GM12878 (cell line): ENCODE data around the gene ARID4B. TPM values are rescaled to one million over a fixed set of nuclear protein-coding genes. Genes with fewer than 3 reads are reported as not detected.

ENCODE experiments used
- BHLHE40 ChIP-seq, 2 experiments: fragments of 450-650 bp in 1 of 2; IDR thresholded peaks; 2 replicates each; pipeline ENCODE4 v1.6.1; 2011 to 2017; ENCODE audit warnings: low read depth in 2 of 2, borderline replicate concordance in 1 of 2, improper control_type of control experiment in 1 of 2, low read length in 1 of 2, mild to moderate bottlenecking in 1 of 2
- CREB1 ChIP-seq: IDR thresholded peaks from 2 replicates; pipeline ENCODE4 v1.6.1; 2012; ENCODE audit warnings: low read depth, mild to moderate bottlenecking, inconsistent platforms
- CREM ChIP-seq: IDR thresholded peaks from 2 replicates; pipeline ENCODE4 v1.6.1; 2014; ENCODE audit warnings: antibody characterized with exemption, low read depth
- ETV6 ChIP-seq, 2 experiments: fragments of 450-650 bp in 1 of 2; IDR thresholded peaks in 1 of 2; conservative IDR thresholded peaks in 1 of 2; 2 replicates each; pipeline ENCODE4 v1.6.1; 2014; ENCODE audit warnings: antibody characterized with exemption in 1 of 2, borderline replicate concordance in 1 of 2, low read depth in 1 of 2, mild to moderate bottlenecking in 1 of 2, moderate library complexity in 1 of 2
- HDGF ChIP-seq: fragments of 450-650 bp; IDR thresholded peaks from 2 replicates; pipeline ENCODE4 v1.6.1; 2016; ENCODE audit warnings: antibody characterized with exemption
- IKZF2 ChIP-seq, 2 experiments: fragments of 450-650 bp; IDR thresholded peaks; 2 replicates each; pipeline ENCODE4 v1.6.1; 2017; ENCODE audit warnings: mild to moderate bottlenecking in 2 of 2, moderate library complexity in 2 of 2
- LARP7 ChIP-seq: fragments of 450-650 bp; IDR thresholded peaks from 2 replicates; pipeline ENCODE4 v1.6.1; 2017; ENCODE audit warnings: mild to moderate bottlenecking
- MLLT1 ChIP-seq: fragments of 450-650 bp; IDR thresholded peaks from 2 replicates; pipeline ENCODE4 v1.6.1; 2016; ENCODE audit warnings: mild to moderate bottlenecking
- MXI1 ChIP-seq: fragments of 150-350 bp; IDR thresholded peaks from 2 replicates; pipeline ENCODE4 v1.6.1; 2011; ENCODE audit warnings: low read depth, mild to moderate bottlenecking, inconsistent platforms, low read length, improper control_type of control experiment
- MYB ChIP-seq: fragments of 150-350 bp; IDR thresholded peaks from 2 replicates; pipeline ENCODE4 v1.6.1; 2014; ENCODE audit warnings: mild to moderate bottlenecking, low read depth, low read length, borderline replicate concordance
- NBN ChIP-seq: fragments of 450-650 bp; IDR thresholded peaks from 2 replicates; pipeline ENCODE4 v1.6.1; 2016
- NR2F1 ChIP-seq: fragments of 450-650 bp; conservative IDR thresholded peaks from 2 replicates; pipeline ENCODE4 v1.6.1; 2017; ENCODE audit warnings: mild to moderate bottlenecking
- POLR2AphosphoS5 ChIP-seq: IDR thresholded peaks from 2 replicates; pipeline ENCODE4 v1.6.1; 2011; ENCODE audit warnings: mild to moderate bottlenecking, low read length, inconsistent platforms
- RAD21 ChIP-seq: IDR thresholded peaks from 2 replicates; pipeline ENCODE4 v1.6.1; 2011; ENCODE audit warnings: mild to moderate bottlenecking, low read depth, low read length, moderate library complexity; ENCODE audit not compliant: insufficient read depth
- RAD51 ChIP-seq: fragments of 450-650 bp; IDR thresholded peaks from 2 replicates; pipeline ENCODE4 v1.6.1; 2016; ENCODE audit warnings: moderate library complexity, mild to moderate bottlenecking, inconsistent platforms
- RFX5 ChIP-seq: IDR thresholded peaks from 2 replicates; pipeline ENCODE4 v1.6.1; 2011; ENCODE audit warnings: low read depth, low read length, improper control_type of control experiment
- SMARCA5 ChIP-seq: fragments of 450-650 bp; IDR thresholded peaks from 2 replicates; pipeline ENCODE4 v1.6.1; 2017; ENCODE audit warnings: mild to moderate bottlenecking
- YY1 ChIP-seq: IDR thresholded peaks from 2 replicates; pipeline ENCODE4 v1.6.1; 2011; ENCODE audit warnings: low read depth, mild to moderate bottlenecking, low read length
- ZNF274 ChIP-seq: IDR thresholded peaks from one replicate; pipeline ENCODE4 v1.8.0; 2011; ENCODE audit not compliant: insufficient read length, insufficient read depth
- polyA plus RNA-seq, 11 experiments: library from polyadenylated mRNA; depleted of rRNA in 4 of 11; unstranded in 6 of 11; stranded (reverse) in 5 of 11; fragments of >200 nt; fragmentation: Nextera tagmentation in 4 of 11; fragmentation: Illumina TruSeq in 1 of 11; extraction: Ambion mirVana in 4 of 11; extraction: Trizol in 1 of 11; gene quantifications; 1 replicate in 1 of 11; 2 replicates in 10 of 11; pipeline versions ENCODE4 v1.2.1 to v1.2.3, GENCODE V29; 2011 to 2016; ENCODE audit warnings: inconsistent platforms in 2 of 11, missing spikeins in 2 of 11, low read depth in 1 of 11
- total RNA-seq, 4 experiments: library from RNA; depleted of rRNA in 3 of 4; stranded (reverse); fragments of >200 nt in 3 of 4; fragmentation: Illumina TruSeq in 1 of 4; extraction: Trizol in 1 of 4; gene quantifications; 2 replicates each; pipeline versions ENCODE4 v1.2.1 to v1.2.3, GENCODE V29; 2013 to 2021
- TF ChIP-seq, protein P1 (sequence below): fragments of 450-650 bp; IDR thresholded peaks from 2 replicates; pipeline ENCODE4 v1.6.1; 2017; ENCODE audit warnings: low read depth, mild to moderate bottlenecking, moderate library complexity

ARID4B gene
- total and polyA plus RNA-seq, 10 of the 15 experiments (the other 5 are each of a cell fraction or from before 2014, with no cell fraction given): 13.6 to 39.1 (median 28.0) TPM

DNA sequence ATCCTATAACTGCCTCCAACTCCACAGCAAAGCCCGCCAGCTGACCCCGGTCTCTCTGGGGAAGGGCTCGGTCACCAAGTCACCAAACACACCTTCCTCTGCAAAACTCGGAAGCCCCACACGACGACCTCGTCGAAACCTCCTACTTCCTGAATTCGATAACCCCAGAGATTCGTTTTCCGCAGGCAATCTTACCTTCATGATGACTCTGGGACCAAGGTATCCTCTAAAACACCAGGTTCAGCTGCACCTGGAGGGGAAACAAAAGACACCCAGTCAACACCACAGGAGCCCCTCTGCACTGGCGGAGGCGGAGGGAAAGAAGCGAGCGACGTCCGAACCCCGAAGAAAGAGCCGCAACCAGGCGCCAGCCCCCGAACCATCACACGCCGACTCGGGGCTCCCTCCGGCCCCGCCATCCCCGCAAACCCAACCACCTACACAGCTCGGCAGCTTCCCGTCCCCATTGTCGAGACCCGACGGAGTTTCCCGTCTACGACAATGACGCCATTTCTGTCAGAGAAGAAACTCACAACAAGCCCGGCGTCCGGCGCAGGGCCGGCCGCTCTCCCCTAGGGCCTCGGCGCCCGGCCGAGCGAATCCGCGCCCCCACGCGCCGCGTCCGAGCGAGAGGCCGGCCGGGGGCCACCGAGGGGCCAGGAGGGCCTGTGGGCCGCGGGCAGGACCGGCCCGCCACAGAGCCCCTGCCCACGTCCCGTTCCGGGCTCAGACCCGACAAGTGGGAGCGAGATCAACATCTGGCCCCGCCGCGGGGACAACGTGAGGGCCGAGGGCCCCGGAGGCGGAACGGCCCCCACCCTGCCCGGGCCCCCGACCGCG lies 1.0 kb downstream of the ARID4B start (continued):
- TF ChIP-seq YY1 (peak; percentile 77; the same call in 1 of the 2 replicates), RFX5 (no peak), MLLT1 (peak; percentile 39; the same call in 1 of the 2 replicates), SMARCA5 (no peak), MXI1 (0 out of 2 replicates have a peak, but pooled peaks have one; percentile 31), NR2F1 (peak; percentile 29), LARP7 (peak; percentile 77; the same call in 1 of the 2 replicates), MYB (no peak), NBN (peak; percentile 70), ZNF274 (no peak), POLR2AphosphoS5 (peak; percentile 40; the same call in 1 of the 2 replicates), HDGF (0 out of 2 replicates have a peak, but pooled peaks have one; percentile 58), CREB1 (peak; percentile 52; the same call in 1 of the 2 replicates), ETV6 (conservative IDR thresholded peaks at IDR 0.05 in 1 of 2, IDR thresholded peaks at IDR 0.05 in 1 of 2; ENCODE audit: borderline replicate concordance in 1 of 2, low read depth in 1 of 2) (peak in 1 of 2 experiments; percentile 93; a peak in 2 of 4 replicates), RAD51 (no peak), IKZF2 (IDR thresholded peaks at IDR 0.05) (peak in 1 of 2 experiments; percentile 16; a peak in 1 of 4 replicates), CREM (peak; percentile 35), BHLHE40 (IDR thresholded peaks at IDR 0.05; ENCODE audit: borderline replicate concordance in 1 of 2, low read depth in 2 of 2, low read length in 1 of 2) (peak in 1 of 2 experiments; percentile 32; a peak in 1 of 4 replicates), RAD21 (0 out of 2 replicates have a peak, but pooled peaks have one; percentile 6)
- TF ChIP-seq, protein P1, sequence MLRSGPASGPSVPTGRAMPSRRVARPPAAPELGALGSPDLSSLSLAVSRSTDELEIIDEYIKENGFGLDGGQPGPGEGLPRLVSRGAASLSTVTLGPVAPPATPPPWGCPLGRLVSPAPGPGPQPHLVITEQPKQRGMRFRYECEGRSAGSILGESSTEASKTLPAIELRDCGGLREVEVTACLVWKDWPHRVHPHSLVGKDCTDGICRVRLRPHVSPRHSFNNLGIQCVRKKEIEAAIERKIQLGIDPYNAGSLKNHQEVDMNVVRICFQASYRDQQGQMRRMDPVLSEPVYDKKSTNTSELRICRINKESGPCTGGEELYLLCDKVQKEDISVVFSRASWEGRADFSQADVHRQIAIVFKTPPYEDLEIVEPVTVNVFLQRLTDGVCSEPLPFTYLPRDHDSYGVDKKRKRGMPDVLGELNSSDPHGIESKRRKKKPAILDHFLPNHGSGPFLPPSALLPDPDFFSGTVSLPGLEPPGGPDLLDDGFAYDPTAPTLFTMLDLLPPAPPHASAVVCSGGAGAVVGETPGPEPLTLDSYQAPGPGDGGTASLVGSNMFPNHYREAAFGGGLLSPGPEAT: peak; percentile 41; the same call in 1 of the 2 replicates
- TF ChIP-seq, all 136 proteins: peak for 29
